ENCODE data around the gene MYMX. TPM values are rescaled to one million over a fixed set of nuclear protein-coding genes. Genes with fewer than 3 reads are reported as not detected.

The MYMX gene
- total RNA-seq, 2 donors from 2014 or later: 1.7 to 1.8 TPM

DNA sequence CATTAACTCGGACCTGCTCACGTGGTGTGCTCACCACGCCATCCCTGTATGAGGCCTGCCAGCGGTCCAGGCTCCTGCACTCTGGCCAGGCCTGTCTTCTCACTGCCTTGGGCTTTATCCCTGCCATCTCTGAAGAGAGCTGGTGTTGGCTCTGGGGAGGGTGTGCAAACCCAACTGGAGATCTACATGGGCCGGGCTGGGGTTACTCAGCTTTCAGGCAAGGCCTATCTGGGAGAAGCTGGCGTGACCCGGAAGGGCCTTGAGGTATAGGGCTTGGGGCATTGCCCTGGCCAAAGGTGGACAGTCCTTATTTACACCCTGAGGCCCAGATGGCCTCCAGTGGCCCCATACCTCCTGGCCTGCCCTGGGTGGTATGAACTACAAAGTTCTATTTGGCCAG, 11.7 kb downstream of the MYMX start:
- 92 to 96% methylated on average over 4 to 7 of the region's 7 CpGs for WGBS, 2 experiments (ENCODE audit: insufficient coverage in 1 of 2, insufficient read length in 1 of 2)
- no peak overlapping the region for H3K27ac Mint-ChIP-seq
- no peak for DNase-seq
- no peaks in the 10 kb centered on the region for H3K27me3 Mint-ChIP-seq (ENCODE audit: insufficient read depth)
- H3K9me3 ChIP-seq (ENCODE audit: control insufficient read depth, low read length): no peaks in the 10 kb centered on the region
- no peak overlapping the region for H3K9ac ChIP-seq (ENCODE audit: extremely low read depth, low read length, poor library complexity, severe bottlenecking)
- no peaks in the 10 kb centered on the region for H3K9me3 Mint-ChIP-seq
- no peak overlapping the region for H3K4me3 Mint-ChIP-seq
- no peaks in the 10 kb centered on the region for H3K27me3 ChIP-seq (ENCODE audit: control insufficient read depth, insufficient read depth, low read length, poor library complexity, severe bottlenecking)
- H3K36me3 Mint-ChIP-seq (ENCODE audit: low read depth): peaks cover 39% of the 10 kb centered on the region
- peaks cover 28% of the 10 kb centered on the region for H3K4me1 Mint-ChIP-seq
- peaks cover 14% of the 10 kb centered on the region for H3K4me1 ChIP-seq (ENCODE audit: control insufficient read depth, insufficient read depth, low read length)
- TF ChIP-seq, protein P1, sequence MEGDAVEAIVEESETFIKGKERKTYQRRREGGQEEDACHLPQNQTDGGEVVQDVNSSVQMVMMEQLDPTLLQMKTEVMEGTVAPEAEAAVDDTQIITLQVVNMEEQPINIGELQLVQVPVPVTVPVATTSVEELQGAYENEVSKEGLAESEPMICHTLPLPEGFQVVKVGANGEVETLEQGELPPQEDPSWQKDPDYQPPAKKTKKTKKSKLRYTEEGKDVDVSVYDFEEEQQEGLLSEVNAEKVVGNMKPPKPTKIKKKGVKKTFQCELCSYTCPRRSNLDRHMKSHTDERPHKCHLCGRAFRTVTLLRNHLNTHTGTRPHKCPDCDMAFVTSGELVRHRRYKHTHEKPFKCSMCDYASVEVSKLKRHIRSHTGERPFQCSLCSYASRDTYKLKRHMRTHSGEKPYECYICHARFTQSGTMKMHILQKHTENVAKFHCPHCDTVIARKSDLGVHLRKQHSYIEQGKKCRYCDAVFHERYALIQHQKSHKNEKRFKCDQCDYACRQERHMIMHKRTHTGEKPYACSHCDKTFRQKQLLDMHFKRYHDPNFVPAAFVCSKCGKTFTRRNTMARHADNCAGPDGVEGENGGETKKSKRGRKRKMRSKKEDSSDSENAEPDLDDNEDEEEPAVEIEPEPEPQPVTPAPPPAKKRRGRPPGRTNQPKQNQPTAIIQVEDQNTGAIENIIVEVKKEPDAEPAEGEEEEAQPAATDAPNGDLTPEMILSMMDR (conservative IDR thresholded peaks at IDR 0.05): no peak
- peaks cover 13% of the 10 kb centered on the region for H3K36me3 ChIP-seq (ENCODE audit: control insufficient read depth, insufficient read depth, low read length)
- no peak overlapping the region for H3K4me3 ChIP-seq (ENCODE audit: low read length)
- H3K27ac ChIP-seq (ENCODE audit: low read depth, low read length): no peak overlapping the region

DNA sequence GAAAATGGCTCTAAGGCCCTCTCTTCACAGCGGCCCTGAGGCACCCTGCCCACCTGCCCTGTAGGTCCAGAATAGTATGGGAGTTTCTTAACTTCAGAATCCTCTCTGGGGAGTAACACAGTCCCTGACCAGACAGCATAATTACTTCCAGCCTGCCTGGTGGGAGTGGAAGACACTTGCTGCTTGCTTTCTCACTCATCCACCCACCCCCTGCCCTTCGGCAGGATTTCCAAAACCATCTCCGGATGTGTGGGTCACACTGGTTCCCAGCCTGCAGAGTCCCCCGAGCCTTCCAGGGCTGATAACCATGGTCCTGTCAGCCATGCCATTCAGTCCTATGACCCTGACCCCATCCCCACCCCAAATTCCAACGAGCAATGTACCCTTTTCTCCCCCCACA, 12.1 kb downstream of the MYMX start:
- Mint-ChIP-seq H3K9me3 (no peaks in the 10 kb centered on the region), H3K4me3 (no peak overlapping the region), H3K36me3 (ENCODE audit: low read depth) (peaks cover 43% of the 10 kb centered on the region), H3K4me1 (peaks cover 31% of the 10 kb centered on the region), H3K27ac (peak overlapping the region; percentile 40), H3K27me3 (ENCODE audit: insufficient read depth) (no peaks in the 10 kb centered on the region)
- DNase-seq: no peak
- Histone ChIP-seq H3K9ac (ENCODE audit: extremely low read depth, low read length, poor library complexity, severe bottlenecking) (no peak overlapping the region), H3K27ac (ENCODE audit: low read depth, low read length) (no peak overlapping the region), H3K4me3 (ENCODE audit: low read length) (no peak overlapping the region), H3K27me3 (ENCODE audit: control insufficient read depth, insufficient read depth, low read length, poor library complexity, severe bottlenecking) (no peaks in the 10 kb centered on the region), H3K36me3 (ENCODE audit: control insufficient read depth, insufficient read depth, low read length) (peaks cover 13% of the 10 kb centered on the region), H3K9me3 (ENCODE audit: control insufficient read depth, low read length) (no peaks in the 10 kb centered on the region), H3K4me1 (ENCODE audit: control insufficient read depth, insufficient read depth, low read length) (peaks cover 14% of the 10 kb centered on the region)
- TF ChIP-seq, protein P1 (conservative IDR thresholded peaks at IDR 0.05): no peak
- WGBS, 2 experiments (ENCODE audit: insufficient coverage in 1 of 2, insufficient read length in 1 of 2): 77 to 82% methylated on average over 4 to 5 of the region's 5 CpGs

DNA sequence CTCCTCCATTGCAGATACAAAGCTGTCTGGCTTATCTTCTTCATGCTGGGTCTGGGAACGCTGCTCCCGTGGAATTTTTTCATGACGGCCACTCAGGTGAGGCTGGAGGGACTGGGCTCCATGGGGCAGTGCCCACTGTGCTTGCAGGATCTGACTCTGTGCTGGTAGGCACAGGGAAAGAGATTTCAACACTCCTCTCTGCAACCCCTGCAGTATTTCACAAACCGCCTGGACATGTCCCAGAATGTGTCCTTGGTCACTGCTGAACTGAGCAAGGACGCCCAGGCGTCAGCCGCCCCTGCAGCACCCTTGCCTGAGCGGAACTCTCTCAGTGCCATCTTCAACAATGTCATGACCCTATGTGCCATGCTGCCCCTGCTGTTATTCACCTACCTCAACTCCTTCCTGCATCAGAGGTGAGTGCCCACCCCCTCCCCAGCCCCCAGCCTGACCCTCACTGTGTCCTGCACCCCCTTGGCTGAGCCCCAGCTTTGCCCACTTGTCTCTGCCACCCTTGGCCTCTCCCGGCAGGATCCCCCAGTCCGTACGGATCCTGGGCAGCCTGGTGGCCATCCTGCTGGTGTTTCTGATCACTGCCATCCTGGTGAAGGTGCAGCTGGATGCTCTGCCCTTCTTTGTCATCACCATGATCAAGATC, 12.8 kb downstream of the MYMX start:
- Mint-ChIP-seq H3K27me3 (ENCODE audit: insufficient read depth) (no peaks in the 10 kb centered on the region), H3K4me3 (no peak overlapping the region), H3K27ac (no peak overlapping the region), H3K4me1 (peaks cover 34% of the 10 kb centered on the region), H3K9me3 (no peaks in the 10 kb centered on the region), H3K36me3 (ENCODE audit: low read depth) (peaks cover 45% of the 10 kb centered on the region)
- H3K36me3 ChIP-seq (ENCODE audit: control insufficient read depth, insufficient read depth, low read length): peaks cover 13% of the 10 kb centered on the region
- H3K9me3 ChIP-seq (ENCODE audit: control insufficient read depth, low read length): no peaks in the 10 kb centered on the region
- H3K9ac ChIP-seq (ENCODE audit: extremely low read depth, low read length, poor library complexity, severe bottlenecking): no peak overlapping the region
- DNase-seq: no peak
- no peaks in the 10 kb centered on the region for H3K27me3 ChIP-seq (ENCODE audit: control insufficient read depth, insufficient read depth, low read length, poor library complexity, severe bottlenecking)
- 93 to 98% methylated on average over 10 to 11 of the region's 11 CpGs for WGBS, 2 experiments (ENCODE audit: insufficient coverage in 1 of 2, insufficient read length in 1 of 2)
- TF ChIP-seq, protein P1 (conservative IDR thresholded peaks at IDR 0.05): no peak
- no peak overlapping the region for H3K27ac ChIP-seq (ENCODE audit: low read depth, low read length)
- H3K4me1 ChIP-seq (ENCODE audit: control insufficient read depth, insufficient read depth, low read length): peaks cover 16% of the 10 kb centered on the region
- H3K4me3 ChIP-seq (ENCODE audit: low read length): no peak overlapping the region

All from endodermal cell (in vitro differentiated cells).